Omental fat pad (tissue), 4 donors: ENCODE data around the gene P2RX7. TPM values are rescaled to one million over a fixed set of nuclear protein-coding genes. Genes with fewer than 3 reads are reported as not detected.

Experiments
- ATAC-seq: fragments of 150-250 bp; one replicate; pipeline ENCODE4 v1.9.1; 2016; ENCODE audit warnings: mild to moderate bottlenecking, moderate library complexity; ENCODE audit not compliant: low FRiP score
- DNase-seq: peaks from one replicate; pipeline ENCODE4 v3.0.0-alpha.2; 2019; ENCODE audit warnings: low spot score
- small RNA-seq: library from RNA; depleted of rRNA; stranded (forward); fragments of <200 nt; gene quantifications from one replicate; pipeline ENCODE3, GENCODE V24; 2016
- total RNA-seq, 4 donors: library from RNA; depleted of rRNA; stranded (reverse); fragments of >200 nt; gene quantifications; one replicate each; pipeline ENCODE4 v1.1.0, GENCODE V29; 2016
- TF ChIP-seq, protein P1 (sequence below), 3 donors: fragments of 450-650 bp; IDR thresholded peaks; one replicate each; pipeline ENCODE4 v1.5.1; 2016 to 2017; ENCODE audit warnings: antibody characterized with exemption in 3 of 3, mild to moderate bottlenecking in 3 of 3, moderate library complexity in 2 of 3

The P2RX7 gene
- total RNA-seq, 4 donors from 2014 or later: 2.4 to 8.6 (median 5.6) TPM

DNA sequence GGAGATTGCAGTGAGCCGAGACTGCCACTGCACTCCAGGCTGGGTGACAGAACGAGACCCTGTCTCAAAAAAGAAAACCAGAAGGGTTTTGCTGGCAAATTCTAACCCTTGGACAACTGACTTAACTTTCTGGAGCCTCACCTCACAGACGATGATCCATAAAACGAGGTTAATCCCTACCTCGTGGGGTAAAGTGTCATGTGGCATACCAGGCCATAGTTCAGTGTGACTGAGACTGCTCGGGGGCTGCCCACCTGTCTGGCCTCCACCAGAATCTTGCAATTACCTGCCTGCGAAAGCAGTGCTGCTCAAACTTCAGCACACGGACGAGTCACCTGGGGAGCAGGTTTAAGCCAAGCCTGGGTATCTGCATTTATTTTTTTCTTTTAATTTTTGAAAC is 104.1 kb downstream of the P2RX7 start:
- ATAC-seq (no peak), DNase-seq (no peak)
- TF ChIP-seq, protein P1, sequence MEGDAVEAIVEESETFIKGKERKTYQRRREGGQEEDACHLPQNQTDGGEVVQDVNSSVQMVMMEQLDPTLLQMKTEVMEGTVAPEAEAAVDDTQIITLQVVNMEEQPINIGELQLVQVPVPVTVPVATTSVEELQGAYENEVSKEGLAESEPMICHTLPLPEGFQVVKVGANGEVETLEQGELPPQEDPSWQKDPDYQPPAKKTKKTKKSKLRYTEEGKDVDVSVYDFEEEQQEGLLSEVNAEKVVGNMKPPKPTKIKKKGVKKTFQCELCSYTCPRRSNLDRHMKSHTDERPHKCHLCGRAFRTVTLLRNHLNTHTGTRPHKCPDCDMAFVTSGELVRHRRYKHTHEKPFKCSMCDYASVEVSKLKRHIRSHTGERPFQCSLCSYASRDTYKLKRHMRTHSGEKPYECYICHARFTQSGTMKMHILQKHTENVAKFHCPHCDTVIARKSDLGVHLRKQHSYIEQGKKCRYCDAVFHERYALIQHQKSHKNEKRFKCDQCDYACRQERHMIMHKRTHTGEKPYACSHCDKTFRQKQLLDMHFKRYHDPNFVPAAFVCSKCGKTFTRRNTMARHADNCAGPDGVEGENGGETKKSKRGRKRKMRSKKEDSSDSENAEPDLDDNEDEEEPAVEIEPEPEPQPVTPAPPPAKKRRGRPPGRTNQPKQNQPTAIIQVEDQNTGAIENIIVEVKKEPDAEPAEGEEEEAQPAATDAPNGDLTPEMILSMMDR (IDR thresholded peaks at IDR 0.05): no peak

GRCh38 chr12:121237415-121237814 is 104.7 kb downstream of the P2RX7 start:
- TF ChIP-seq, protein P1 (IDR thresholded peaks at IDR 0.05): no peak
- DNase-seq (no peak), ATAC-seq (no peak)

Small RNA genes within 50 kb of the gene (small RNA-seq; reads per million reads assigned to genes)
- gene AC079602.1 (not detected), gene RF00156 (not detected), gene Z98941.1 (not detected)

Other genes starting within 250 kb of the P2RX7 start
- 10 to 100 TPM; 16.8 to 28.7 (median 22.7) TPM for gene SPPL3, start 228.5 kb upstream of the P2RX7 start, total RNA-seq
- gene HNF1A, start 154.3 kb upstream of the P2RX7 start, total RNA-seq: not detected
- gene C12orf43, start 116.4 kb upstream of the P2RX7 start, total RNA-seq: 10 to 100 TPM in 3 of 4 donors, 1 to 10 TPM in 1; 7.3 to 16.0 (median 14.1) TPM
- gene OASL, start 93.6 kb upstream of the P2RX7 start, total RNA-seq: 1 to 10 TPM in 2 of 4 donors, under 1 TPM in 2; 0.65 to 5.6 (median 2.1) TPM
- 100 to 1,000 TPM in 1 of 4 donors, 10 to 100 TPM in 3; 46.3 to 107 (median 65.3) TPM for gene P2RX4, start 77.3 kb downstream of the P2RX7 start, total RNA-seq
- gene CAMKK2, start 163.8 kb downstream of the P2RX7 start, total RNA-seq: 10 to 100 TPM; 24.9 to 58.2 (median 38.5) TPM
- 100 to 1,000 TPM in 2 of 4 donors, 10 to 100 TPM in 2; 88.2 to 154 (median 101) TPM for gene ANAPC5, start 219.5 kb downstream of the P2RX7 start, total RNA-seq